Testis (tissue), 2 donors: ENCODE data around the gene NDUFAF7.
"Not testable (repeated sequence)": the region's sequence is repeated elsewhere in the genome, so short reads cannot be mapped to it uniquely, and the experiment has no call there.

ENCODE experiments used
- POLR2A ChIP-seq: fragments of 450-650 bp; IDR thresholded peaks from one replicate; pipeline ENCODE4 v1.6.1; 2017; ENCODE audit warnings: antibody characterized with exemption, mild to moderate bottlenecking, moderate library complexity
- TF ChIP-seq, protein P1 (sequence below), 3 experiments: fragments of 450-650 bp in 2 of 3; fragments of 200-600 bp in 1 of 3; sonication (generic) in 1 of 3; IDR thresholded peaks; one replicate each; pipeline ENCODE4 v1.5.1; 2016 to 2019; ENCODE audit warnings: antibody characterized with exemption in 3 of 3, mild to moderate bottlenecking in 2 of 3, moderate library complexity in 1 of 3

DNA sequence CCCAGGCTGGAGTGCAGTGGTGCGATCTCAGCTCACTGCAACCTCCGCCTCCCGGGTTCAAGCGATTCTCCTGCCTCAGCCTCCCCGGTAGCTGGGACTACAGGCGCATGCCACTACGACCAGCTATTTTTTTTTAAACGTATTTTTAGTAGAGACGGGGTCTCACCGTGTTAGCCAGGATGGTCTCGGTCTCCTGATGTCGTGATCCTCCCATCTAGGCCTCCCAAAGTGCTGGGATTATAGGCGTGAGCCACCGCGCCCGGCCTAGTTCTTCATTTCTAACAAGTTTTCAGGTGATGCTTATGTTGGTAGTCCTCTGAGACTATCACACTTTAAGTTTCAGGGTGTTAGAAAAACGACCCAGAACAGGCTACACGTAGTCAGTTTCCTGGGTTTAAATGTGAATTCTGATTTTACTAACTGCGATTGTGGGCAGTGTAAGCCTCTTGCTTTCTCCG is 35.6 kb upstream of the NDUFAF7 start:
- TF ChIP-seq POLR2A = not testable (repeated sequence)
- TF ChIP-seq, protein P1, sequence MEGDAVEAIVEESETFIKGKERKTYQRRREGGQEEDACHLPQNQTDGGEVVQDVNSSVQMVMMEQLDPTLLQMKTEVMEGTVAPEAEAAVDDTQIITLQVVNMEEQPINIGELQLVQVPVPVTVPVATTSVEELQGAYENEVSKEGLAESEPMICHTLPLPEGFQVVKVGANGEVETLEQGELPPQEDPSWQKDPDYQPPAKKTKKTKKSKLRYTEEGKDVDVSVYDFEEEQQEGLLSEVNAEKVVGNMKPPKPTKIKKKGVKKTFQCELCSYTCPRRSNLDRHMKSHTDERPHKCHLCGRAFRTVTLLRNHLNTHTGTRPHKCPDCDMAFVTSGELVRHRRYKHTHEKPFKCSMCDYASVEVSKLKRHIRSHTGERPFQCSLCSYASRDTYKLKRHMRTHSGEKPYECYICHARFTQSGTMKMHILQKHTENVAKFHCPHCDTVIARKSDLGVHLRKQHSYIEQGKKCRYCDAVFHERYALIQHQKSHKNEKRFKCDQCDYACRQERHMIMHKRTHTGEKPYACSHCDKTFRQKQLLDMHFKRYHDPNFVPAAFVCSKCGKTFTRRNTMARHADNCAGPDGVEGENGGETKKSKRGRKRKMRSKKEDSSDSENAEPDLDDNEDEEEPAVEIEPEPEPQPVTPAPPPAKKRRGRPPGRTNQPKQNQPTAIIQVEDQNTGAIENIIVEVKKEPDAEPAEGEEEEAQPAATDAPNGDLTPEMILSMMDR (IDR thresholded peaks at IDR 0.05) = not testable (repeated sequence)
